Stomach smooth muscle (tissue), 2 donors: ENCODE data around the gene ATP5ME.

Experiments used
- H3K27ac ChIP-seq: one replicate; pipeline ENCODE4 v1.7.0; 2013; ENCODE audit warnings: mild to moderate bottlenecking, low read length, inconsistent platforms
- H3K27me3 ChIP-seq, 2 donors: one replicate each; pipeline ENCODE4 v1.7.0; 2013; ENCODE audit warnings: low read length in 2 of 2; ENCODE audit not compliant: insufficient read depth in 2 of 2, control insufficient read depth in 1 of 2
- H3K36me3 ChIP-seq, 2 donors: one replicate each; pipeline ENCODE4 v1.7.0; 2013; ENCODE audit warnings: low read length in 2 of 2; ENCODE audit not compliant: control insufficient read depth in 2 of 2, insufficient read depth in 2 of 2
- H3K4me1 ChIP-seq: one replicate; pipeline ENCODE4 v1.7.0; 2013; ENCODE audit warnings: low read length; ENCODE audit not compliant: control insufficient read depth, insufficient read depth
- H3K4me3 ChIP-seq, 2 donors: one replicate each; pipeline ENCODE4 v1.7.0; 2013; ENCODE audit warnings: low read length in 2 of 2
- H3K9ac ChIP-seq, 2 donors: one replicate each; pipeline ENCODE4 v1.7.0; 2013; ENCODE audit warnings: low read length in 2 of 2, mild to moderate bottlenecking in 1 of 2
- H3K9me3 ChIP-seq, 2 donors: one replicate each; pipeline ENCODE4 v1.7.0; 2013; ENCODE audit warnings: low read length in 2 of 2; ENCODE audit not compliant: control insufficient read depth in 2 of 2
- donor health status: healthy.
- donor health status: Pancreatic carcinoma.

ATP5ME gene

DNA sequence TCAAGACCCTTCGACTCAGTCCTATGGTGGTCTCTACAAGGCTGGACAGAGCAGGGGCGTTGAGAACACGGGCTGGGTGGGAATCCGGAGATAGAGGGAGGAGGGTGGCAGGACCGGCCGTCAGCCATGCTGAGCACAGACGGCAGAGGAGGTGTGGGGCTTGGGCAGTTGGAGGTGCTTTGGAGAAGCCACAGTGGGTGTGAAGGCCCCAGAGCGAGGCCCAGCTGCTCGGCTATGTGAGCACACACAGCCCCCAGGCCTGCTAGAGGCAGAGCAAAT, 44.5 kb downstream of the ATP5ME start:
- Histone ChIP-seq H3K36me3 (no peaks in the 10 kb centered on the region), H3K9ac (no peak overlapping the region), H3K27ac (no peak overlapping the region), H3K4me1 (no peaks in the 10 kb centered on the region), H3K9me3 (peaks cover 0 to 12% of the 10 kb centered on the region in 2 donors), H3K4me3 (no peak overlapping the region), H3K27me3 (peaks cover 2 to 3% of the 10 kb centered on the region in 2 donors)

DNA sequence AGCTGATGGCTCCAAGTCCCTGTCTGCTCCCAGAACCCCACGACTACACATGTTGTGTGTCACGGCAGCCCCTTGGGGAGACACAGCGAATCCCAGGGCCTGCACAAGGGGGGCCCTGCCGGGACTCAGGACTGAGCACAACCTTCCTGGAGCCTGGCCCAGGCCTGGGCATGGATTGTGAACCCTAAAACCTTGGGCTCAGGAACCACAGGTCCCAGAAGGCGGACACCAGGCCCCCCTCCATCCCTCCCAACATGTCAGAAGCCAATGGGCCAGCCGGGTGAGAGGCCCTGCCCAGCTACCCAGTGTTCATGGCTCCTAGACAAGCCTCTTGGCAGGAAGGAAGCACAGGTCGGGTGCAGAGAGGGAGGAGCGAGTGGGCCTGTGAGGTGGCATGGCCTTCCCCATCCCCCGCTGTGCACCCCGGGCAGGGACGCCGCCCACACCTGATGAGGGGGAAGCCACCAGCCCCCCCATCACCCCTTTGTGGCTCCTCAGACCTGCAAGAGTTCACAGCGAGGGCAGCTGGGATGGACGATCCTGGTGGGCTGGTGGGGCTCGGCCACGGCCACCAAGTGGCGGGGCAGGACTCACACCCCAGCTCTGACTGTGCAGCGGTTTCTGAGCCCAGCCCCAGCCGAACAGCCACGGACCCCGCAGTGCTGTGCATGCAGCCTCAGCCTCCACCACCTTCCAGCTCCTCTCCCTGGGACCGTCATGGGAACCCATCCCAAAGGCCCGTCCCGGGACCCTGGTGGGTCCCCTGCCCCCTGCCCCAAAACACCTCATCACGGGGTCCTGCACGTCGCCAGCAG, 45.0 kb downstream of the ATP5ME start:
- H3K4me3 ChIP-seq = no peak overlapping the region
- H3K4me1 ChIP-seq = no peaks in the 10 kb centered on the region
- no peaks in the 10 kb centered on the region for H3K36me3 ChIP-seq
- H3K9me3 ChIP-seq = peaks cover 0 to 12% of the 10 kb centered on the region in 2 donors
- peaks cover 2 to 3% of the 10 kb centered on the region in 2 donors for H3K27me3 ChIP-seq
- H3K9ac ChIP-seq = no peak overlapping the region
- no peak overlapping the region for H3K27ac ChIP-seq

DNA sequence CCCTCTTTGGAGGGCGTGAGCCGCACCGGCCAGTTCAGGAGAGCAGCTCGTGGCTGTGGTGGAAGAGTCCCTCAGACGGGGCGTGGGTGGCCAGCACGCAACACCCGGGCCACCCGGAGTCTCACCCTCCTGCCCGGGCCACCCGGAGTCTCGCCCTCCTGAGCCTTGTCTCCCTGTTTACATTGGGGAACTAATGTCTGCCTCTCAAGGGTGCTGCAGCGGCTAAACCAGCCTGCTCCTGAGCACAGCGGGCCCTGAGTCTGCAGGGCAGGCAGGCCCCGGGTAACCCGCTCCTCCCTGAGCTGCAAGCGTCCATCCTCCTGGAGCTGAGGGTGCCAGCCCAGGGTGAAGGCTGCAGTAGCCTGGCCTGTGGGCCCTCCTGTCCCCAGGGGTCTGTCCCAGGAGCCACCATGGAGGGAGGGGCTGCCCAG, 45.8 kb downstream of the ATP5ME start:
- H3K27ac ChIP-seq = no peak overlapping the region
- peaks cover 0 to 12% of the 10 kb centered on the region in 2 donors for H3K9me3 ChIP-seq
- no peaks in the 10 kb centered on the region for H3K36me3 ChIP-seq
- no peak overlapping the region for H3K4me3 ChIP-seq
- H3K4me1 ChIP-seq = no peaks in the 10 kb centered on the region
- H3K27me3 ChIP-seq = peaks cover 2 to 3% of the 10 kb centered on the region in 2 donors
- H3K9ac ChIP-seq = no peak overlapping the region

DNA sequence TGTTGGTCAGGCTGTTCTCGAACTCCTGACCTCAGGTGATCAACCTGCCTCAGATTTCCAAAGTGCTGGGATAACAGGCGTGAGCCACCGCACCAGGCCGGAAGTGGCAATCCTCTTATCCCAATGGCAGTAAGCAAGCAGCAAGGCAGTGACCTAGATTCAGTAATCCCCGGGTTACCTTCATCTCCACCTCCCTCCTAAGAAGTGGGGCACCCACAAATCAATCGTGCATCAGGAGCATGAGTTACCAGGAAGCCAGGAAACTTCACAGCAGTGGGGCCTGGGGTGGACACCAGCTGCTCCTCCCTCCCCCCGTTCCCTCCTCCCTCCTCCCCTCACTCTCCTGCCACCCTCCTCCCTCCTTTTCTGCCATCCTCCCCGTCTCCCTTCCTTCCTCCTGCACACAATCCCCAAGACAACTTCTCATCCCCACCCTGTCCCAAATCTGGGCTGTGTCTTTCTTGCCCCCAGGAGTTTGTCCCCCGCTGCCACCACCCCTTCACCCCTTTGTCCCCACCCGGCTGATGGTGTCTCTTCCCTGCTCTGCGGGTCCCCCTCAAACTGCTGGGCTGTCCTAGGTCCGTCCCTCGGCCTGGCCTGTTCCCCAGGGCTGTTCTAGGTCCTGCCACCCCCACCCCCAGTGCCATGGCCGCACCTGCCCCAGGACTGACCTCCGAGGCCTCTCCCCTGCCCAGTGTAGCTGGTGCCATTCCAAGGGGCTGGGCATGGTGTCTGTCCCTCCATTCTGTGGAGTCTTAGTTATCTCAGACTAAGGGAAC, 46.5 kb downstream of the ATP5ME start:
- Histone ChIP-seq H3K4me3 (no peak overlapping the region), H3K27me3 (peaks cover 2 to 3% of the 10 kb centered on the region in 2 donors), H3K4me1 (no peaks in the 10 kb centered on the region), H3K9ac (no peak overlapping the region), H3K36me3 (no peaks in the 10 kb centered on the region), H3K27ac (no peak overlapping the region), H3K9me3 (peaks cover 0 to 11% of the 10 kb centered on the region in 2 donors)

DNA sequence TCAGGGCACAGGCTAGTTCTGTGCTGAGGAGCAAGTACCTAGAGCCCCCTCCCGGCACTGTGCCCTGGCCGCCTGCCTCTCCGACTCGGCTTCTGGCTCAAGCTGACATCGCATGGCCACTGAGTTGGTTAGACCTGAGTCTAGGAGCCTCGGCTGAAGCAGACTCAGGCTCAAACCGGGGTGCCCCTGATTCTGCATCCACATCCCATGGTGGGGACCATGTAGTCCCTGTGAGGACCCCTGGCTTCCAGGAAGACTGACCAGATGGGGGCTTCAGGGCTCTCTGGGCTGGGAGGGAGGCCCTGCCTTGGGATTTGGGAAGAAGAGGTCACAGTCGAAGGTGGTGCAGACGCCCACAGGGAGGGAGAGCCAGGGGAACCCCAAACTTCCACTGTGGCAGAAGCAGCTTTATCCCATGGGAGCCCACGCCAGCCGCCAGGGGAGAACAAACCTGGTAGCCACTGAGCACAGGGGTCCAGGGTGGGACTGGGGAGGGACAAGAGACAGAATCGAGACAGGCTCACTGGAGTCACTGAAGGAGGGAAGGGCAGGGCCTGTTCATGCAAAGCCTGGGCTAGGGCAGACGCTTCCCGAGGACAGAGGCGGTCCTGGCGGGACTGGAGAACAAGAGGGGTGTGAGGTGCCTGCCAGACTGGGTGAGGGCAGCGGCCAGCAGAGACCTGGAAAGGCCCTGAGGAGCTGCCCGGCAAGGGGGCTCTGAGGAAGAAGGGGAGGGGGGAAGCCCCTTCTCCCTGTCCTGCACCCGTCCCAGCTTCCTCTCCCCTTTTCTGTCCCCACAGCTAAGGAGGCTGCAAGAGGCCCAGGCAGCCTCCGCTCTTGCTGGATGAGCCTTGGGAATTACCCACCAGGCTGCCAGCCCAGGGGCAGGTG, 47.6 kb downstream of the ATP5ME start:
- H3K4me1 ChIP-seq = no peaks in the 10 kb centered on the region
- no peak overlapping the region for H3K9ac ChIP-seq
- H3K27ac ChIP-seq = no peak overlapping the region
- no peak overlapping the region for H3K4me3 ChIP-seq
- H3K27me3 ChIP-seq = peaks cover 2 to 3% of the 10 kb centered on the region in 2 donors
- H3K36me3 ChIP-seq = no peaks in the 10 kb centered on the region
- peaks cover 0 to under 1% of the 10 kb centered on the region in 2 donors for H3K9me3 ChIP-seq

DNA sequence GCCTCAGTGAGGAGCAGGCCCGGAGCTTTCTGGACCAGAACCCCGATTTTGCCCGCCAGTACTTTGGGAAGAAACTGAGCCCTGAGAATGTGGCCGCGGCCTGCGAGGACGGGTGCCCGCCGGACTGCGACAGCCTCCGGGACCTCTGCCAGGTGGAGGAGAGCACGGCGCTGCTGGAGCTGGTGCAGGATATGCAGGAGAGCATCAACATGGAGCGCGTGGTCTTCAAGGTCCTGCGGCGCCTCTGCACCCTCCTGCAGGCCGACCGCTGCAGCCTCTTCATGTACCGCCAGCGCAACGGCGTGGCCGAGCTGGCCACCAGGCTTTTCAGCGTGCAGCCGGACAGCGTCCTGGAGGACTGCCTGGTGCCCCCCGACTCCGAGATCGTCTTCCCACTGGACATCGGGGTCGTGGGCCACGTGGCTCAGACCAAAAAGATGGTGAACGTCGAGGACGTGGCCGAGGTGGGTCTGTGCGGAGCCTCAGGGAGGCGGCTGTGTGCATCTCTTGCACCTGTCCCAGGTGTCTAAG, 48.4 kb downstream of the ATP5ME start:
- no peaks in the 10 kb centered on the region for H3K36me3 ChIP-seq
- H3K4me3 ChIP-seq = no peak overlapping the region
- H3K4me1 ChIP-seq = no peaks in the 10 kb centered on the region
- H3K27ac ChIP-seq = no peak overlapping the region
- H3K9me3 ChIP-seq = no peaks in the 10 kb centered on the region
- H3K27me3 ChIP-seq = peaks cover 2 to 3% of the 10 kb centered on the region in 2 donors
- H3K9ac ChIP-seq = no peak overlapping the region

DNA sequence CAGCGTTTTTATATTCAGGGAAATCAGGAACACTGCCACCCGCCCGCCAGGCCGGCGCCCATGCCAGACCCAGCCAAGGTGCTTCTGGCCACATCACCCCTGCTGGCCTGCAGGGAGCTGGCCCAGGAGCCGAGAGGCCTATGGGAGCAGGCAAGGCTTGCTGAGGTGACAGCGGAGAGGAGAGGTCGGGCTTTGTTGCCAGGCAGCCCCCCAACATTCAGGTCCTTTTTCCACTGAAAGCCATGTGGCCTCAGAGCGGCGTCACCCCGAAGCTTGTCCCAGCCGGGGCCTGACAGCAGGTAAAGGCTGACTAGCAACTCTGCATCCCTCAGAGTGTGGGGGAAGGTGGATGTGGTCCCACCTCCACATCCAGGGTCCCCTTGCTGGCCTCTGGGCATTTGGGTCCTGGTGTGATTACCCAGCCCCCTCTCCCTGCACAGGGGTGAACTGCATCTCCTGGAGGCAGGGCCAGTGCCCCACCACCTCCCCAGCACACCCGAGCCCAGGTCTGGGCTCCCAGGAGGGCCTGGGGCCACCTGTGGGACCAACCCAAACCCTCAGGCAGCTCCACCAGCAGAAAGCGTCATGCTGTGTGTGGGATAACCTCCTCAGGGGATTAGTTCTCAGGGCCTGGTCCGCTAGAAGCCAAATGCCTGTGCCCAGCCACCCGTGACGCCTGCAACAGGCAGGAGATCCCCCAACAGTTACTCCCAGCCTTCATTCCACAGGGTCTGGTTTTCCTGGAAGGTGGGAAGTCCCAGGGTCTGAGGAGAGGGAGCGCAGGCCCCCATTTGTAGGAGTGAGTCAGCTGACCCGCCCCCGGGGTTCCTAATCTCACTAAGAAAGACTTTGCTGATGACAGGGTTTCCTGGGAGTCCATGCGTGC, 49.1 kb downstream of the ATP5ME start, which contains the start of gene PDE6B:
Gene PDE6B (plus strand): TSS at position 869 of the 886 bp plus-strand sequence. CDS start 54 bp downstream, outside the sequence.
- Histone ChIP-seq H3K9ac (no peak within 1 kb of the TSS), H3K36me3 (no peaks in the 10 kb centered on the region), H3K4me3 (no peak within 1 kb of the TSS), H3K4me1 (no peaks in the 10 kb centered on the region), H3K27me3 (peaks cover 2 to 3% of the 10 kb centered on the region in 2 donors), H3K9me3 (no peaks in the 10 kb centered on the region), H3K27ac (no peak within 1 kb of the TSS)

DNA sequence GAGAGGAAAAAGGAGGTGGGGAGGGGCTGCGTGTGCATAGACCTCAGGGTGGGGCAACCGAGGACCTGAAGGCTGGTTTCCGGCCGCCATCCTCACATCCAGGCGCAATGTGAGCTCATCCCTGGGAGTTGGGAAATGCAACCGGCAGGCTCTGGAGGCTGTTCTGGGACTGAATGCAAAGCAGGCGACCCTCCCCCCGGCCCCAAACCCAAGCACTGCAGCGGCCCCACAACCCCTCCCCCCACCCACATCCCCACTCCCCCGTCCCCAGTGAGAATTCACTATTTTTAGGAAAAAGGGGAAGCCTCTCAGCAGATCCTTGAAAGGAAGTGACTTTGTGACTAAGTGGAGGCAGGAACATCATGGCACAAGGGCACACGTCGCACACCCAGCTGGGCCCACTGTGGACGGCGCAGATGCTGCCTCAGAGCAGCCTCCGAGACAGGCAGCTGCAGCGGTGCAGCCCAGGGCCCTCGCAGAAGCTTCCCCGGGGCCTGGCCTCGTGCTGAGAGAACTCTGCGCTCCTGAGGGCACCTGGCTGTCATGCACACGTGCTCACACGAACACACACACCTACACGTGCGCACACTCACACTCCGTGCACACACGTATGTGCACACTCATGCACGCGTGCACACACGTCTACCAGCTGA, 50.0 kb downstream of the ATP5ME start:
- no peaks in the 10 kb centered on the region for H3K9me3 ChIP-seq

More for the DNA sequence above, 50.0 kb downstream of the ATP5ME start:
- Histone ChIP-seq H3K27me3 (peaks cover 2 to 3% of the 10 kb centered on the region in 2 donors), H3K4me1 (no peaks in the 10 kb centered on the region), H3K36me3 (no peaks in the 10 kb centered on the region), H3K27ac (no peak overlapping the region), H3K4me3 (no peak overlapping the region), H3K9ac (no peak overlapping the region)
